C4-2B (cell line): ENCODE results near the gene MRTFB.

Experiments
- CTCF ChIP-seq: fragments of 450-650 bp; conservative IDR thresholded peaks from 2 replicates; pipeline ENCODE4 v1.5.1; 2017; ENCODE audit warnings: mild to moderate bottlenecking
- ZFX ChIP-seq: fragments of 450-650 bp; IDR thresholded peaks from 2 replicates; pipeline ENCODE4 v1.6.1; 2017

- no peak for TF ChIP-seq CTCF
- TF ChIP-seq ZFX: no peak
Measured at GRCh38 chr16:14148569-14148968, 77.5 kb downstream of the MRTFB start.
